ENCODE measurements around the gene ASTN2.

DNA sequence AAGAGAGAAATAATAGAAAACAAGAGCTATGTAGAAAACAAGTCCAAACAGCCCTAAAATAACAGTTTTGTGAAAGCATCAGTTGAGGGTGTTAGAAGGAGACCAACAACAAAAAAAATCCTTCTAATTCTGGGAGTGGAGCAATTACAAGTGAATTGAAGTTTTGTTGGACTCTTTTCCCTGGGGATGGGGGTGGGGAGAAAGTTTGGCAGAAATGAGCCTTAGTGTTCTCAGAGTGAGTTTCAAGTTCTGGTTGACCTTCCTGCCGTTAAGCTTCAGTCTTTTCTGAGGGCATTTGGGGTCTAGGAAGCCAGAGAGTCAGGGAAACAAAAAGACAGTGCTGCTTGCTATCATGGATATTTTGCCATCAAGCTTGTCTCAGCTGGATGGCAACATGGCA is 834.0 kb downstream of the ASTN2 start:
- TF ChIP-seq, protein P1, sequence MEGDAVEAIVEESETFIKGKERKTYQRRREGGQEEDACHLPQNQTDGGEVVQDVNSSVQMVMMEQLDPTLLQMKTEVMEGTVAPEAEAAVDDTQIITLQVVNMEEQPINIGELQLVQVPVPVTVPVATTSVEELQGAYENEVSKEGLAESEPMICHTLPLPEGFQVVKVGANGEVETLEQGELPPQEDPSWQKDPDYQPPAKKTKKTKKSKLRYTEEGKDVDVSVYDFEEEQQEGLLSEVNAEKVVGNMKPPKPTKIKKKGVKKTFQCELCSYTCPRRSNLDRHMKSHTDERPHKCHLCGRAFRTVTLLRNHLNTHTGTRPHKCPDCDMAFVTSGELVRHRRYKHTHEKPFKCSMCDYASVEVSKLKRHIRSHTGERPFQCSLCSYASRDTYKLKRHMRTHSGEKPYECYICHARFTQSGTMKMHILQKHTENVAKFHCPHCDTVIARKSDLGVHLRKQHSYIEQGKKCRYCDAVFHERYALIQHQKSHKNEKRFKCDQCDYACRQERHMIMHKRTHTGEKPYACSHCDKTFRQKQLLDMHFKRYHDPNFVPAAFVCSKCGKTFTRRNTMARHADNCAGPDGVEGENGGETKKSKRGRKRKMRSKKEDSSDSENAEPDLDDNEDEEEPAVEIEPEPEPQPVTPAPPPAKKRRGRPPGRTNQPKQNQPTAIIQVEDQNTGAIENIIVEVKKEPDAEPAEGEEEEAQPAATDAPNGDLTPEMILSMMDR (IDR thresholded peaks at IDR 0.05): no peak
- TF ChIP-seq POLR2A (IDR thresholded peaks at IDR 0.05) (no peak), POLR2AphosphoS5 (IDR thresholded peaks at IDR 0.05) (no peak)

Measured in prostate gland (tissue), 2 donors.